Lower leg skin (tissue), 4 donors: Measurements from ENCODE around the gene ATP8A2. TPM values are rescaled to one million over a fixed set of nuclear protein-coding genes. Genes with fewer than 3 reads are reported as not detected.

Experiments used
- DNase-seq, 2 donors: peaks; one replicate each; pipeline ENCODE4 v3.0.0-alpha.2; 2019; ENCODE audit warnings: low spot score in 2 of 2
- H3K4me3 ChIP-seq: fragments of 200-600 bp; sonication (generic); 2 replicates; pipeline ENCODE4 v1.5.1; 2017; ENCODE audit warnings: mild to moderate bottlenecking, low read depth; ENCODE audit not compliant: poor library complexity, severe bottlenecking
- CTCF ChIP-seq, 3 donors: fragments of 450-650 bp; IDR thresholded peaks; one replicate each; pipeline ENCODE4 v1.5.1; 2016; ENCODE audit warnings: antibody characterized with exemption in 3 of 3, mild to moderate bottlenecking in 3 of 3, moderate library complexity in 2 of 3
- POLR2A ChIP-seq, 2 donors: fragments of 450-650 bp; IDR thresholded peaks; one replicate each; pipeline ENCODE4 v1.6.1; 2016 to 2017; ENCODE audit warnings: antibody characterized with exemption in 2 of 2, mild to moderate bottlenecking in 1 of 2, moderate library complexity in 1 of 2
- WGBS, 2 donors: methylation state at CpG; one replicate each; pipeline ENCODE4 v1.1.5; 2018; 5-methylcytosine and 5-hydroxymethylcytosine counted together
- intact Hi-C: fragments of 100-400 bp; cut with DNase I; formaldehyde crosslinking; loops from one replicate; pipeline ENCODE4 v1.15.0; 2023; ENCODE audit warnings: low total_unique reads
- total RNA-seq, 4 donors: library from RNA; depleted of rRNA; stranded (reverse); fragments of >200 nt; gene quantifications; one replicate each; pipeline ENCODE4 v1.1.0, GENCODE V29; 2016

The ATP8A2 gene
- total RNA-seq, 4 donors from 2014 or later = 0.05 to 0.23 TPM; not detected in 2

- H3K4me3 ChIP-seq = no peak overlapping the region
- TF ChIP-seq CTCF (IDR thresholded peaks at IDR 0.05) (no peak), POLR2A (IDR thresholded peaks at IDR 0.05) (no peak)
- intact Hi-C loops = no loop called here
- no peak for DNase-seq
- 79 to 86% methylated on average over 24 of the region's 24 CpGs for WGBS, 2 donors
Measured at GRCh38 chr13:25939961-25940687, 568.4 kb downstream of the ATP8A2 start.

- intact Hi-C loops = no loop called here
- WGBS, 2 donors = 64 to 67% methylated on average over 5 of the region's 5 CpGs
- TF ChIP-seq POLR2A (IDR thresholded peaks at IDR 0.05) (no peak), CTCF (IDR thresholded peaks at IDR 0.05) (no peak)
- no peak for DNase-seq
- no peak overlapping the region for H3K4me3 ChIP-seq
Measured at GRCh38 chr13:25943081-25943480, 571.3 kb downstream of the ATP8A2 start.

- DNase-seq = no peak
- 88 to 89% methylated on average over 6 of the region's 6 CpGs for WGBS, 2 donors
- intact Hi-C loops = no loop called here
- TF ChIP-seq POLR2A (IDR thresholded peaks at IDR 0.05) (no peak), CTCF (IDR thresholded peaks at IDR 0.05) (no peak)
- H3K4me3 ChIP-seq = no peak overlapping the region
Measured at GRCh38 chr13:25943658-25944057, 571.9 kb downstream of the ATP8A2 start.

GRCh38 chr13:25945596-25945995 is 573.8 kb downstream of the ATP8A2 start:
- TF ChIP-seq POLR2A (IDR thresholded peaks at IDR 0.05) = no peak
- 14 to 18% methylated on average over 7 of the region's 7 CpGs for WGBS, 2 donors
- no peak overlapping the region for H3K4me3 ChIP-seq
- DNase-seq = no peak
- intact Hi-C loops = no loop called here

DNA sequence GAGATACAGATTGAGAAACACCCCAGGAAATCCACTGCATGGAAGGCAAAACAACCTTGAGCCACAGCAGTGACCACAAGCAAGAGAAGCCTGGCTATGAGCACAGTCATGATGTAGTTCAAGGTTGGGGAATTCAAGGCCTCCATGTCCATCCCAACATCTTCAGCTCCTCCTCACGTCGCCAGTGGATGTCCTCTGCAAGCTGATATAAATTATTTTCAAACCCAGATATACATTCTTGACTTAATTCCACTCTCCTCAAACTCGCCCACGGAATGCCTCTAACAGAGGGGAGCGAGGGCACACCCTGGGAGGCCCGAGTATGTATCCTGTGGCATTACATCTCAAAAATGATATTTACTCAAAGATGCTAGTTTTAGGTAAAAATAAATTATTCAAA is 574.5 kb downstream of the ATP8A2 start:
- 91% methylated on average over 6 of the region's 6 CpGs for WGBS, 2 donors
- intact Hi-C loops = no loop called here
- TF ChIP-seq POLR2A (IDR thresholded peaks at IDR 0.05) (no peak), CTCF (IDR thresholded peaks at IDR 0.05) (no peak)
- no peak overlapping the region for H3K4me3 ChIP-seq
- no peak for DNase-seq

- WGBS, 2 donors = 74 to 76% methylated on average over 3 of the region's 3 CpGs
- no peak for DNase-seq
- TF ChIP-seq CTCF (IDR thresholded peaks at IDR 0.05) (no peak), POLR2A (IDR thresholded peaks at IDR 0.05) (no peak)
- no peak overlapping the region for H3K4me3 ChIP-seq
- intact Hi-C loops = no loop called here
Measured at GRCh38 chr13:25948910-25949309, 577.1 kb downstream of the ATP8A2 start.
